Hematopoietic multipotent progenitor cell treated with erythropoietin and hydrocortisone succinate and interleukin-3 and kit ligand, for 4 days (in vitro differentiated cells): ENCODE data around the gene APOA1.

Experiments used
- DNase-seq: peaks from one replicate; pipeline ENCODE4 v3.0.0-alpha.2; 2015

APOA1 gene

DNA sequence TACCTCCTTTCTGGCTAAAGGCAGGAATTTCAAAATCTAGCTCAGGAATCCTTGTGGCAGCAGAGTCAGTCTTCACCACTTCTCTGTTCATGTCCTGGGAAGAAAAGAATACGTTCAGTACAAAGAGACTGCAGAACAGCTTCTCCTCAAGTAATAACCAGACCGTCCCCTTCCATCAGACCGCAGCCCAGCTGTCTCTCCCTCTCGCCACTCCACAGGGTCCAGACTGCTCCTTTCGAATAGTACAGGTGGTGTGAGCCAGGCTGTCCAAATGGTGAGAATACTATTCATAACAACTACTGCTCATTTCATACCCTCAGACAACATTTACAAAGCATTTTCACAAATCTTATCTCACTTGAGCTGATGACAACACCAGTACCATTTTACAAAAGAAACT lies 50.5 kb downstream of the APOA1 start:
- no peak for DNase-seq

GRCh38 chr11:116786326-116786725 lies 51.1 kb downstream of the APOA1 start:
- DNase-seq = no peak
